Esophagus muscularis mucosa (tissue), 4 donors: ENCODE data around the gene CPA4. TPM values are rescaled to one million over a fixed set of nuclear protein-coding genes. Genes with fewer than 3 reads are reported as not detected.

Experiments
- DNase-seq: peaks from one replicate; pipeline ENCODE4 v3.0.0-alpha.2; 2017; ENCODE audit errors: extremely low spot score
- H3K27ac ChIP-seq, 4 donors: fragments of 200-600 bp; sonication (generic); replicated peaks in 1 of 4; 1 replicate in 3 of 4; 2 replicates in 1 of 4; pipeline ENCODE4 v1.5.1; 2016 to 2019; ENCODE audit warnings: mild to moderate bottlenecking in 1 of 4
- H3K27me3 ChIP-seq, 4 donors: fragments of 200-600 bp; sonication (generic); one replicate each; pipeline versions ENCODE4 v1.5.1 to v1.6.0; 2016 to 2019
- H3K36me3 ChIP-seq, 4 donors: fragments of 200-600 bp; sonication (generic); one replicate each; pipeline ENCODE4 v1.5.1; 2016 to 2019
- H3K4me1 ChIP-seq, 4 donors: fragments of 200-600 bp; sonication (generic); one replicate each; pipeline ENCODE4 v1.5.1; 2016 to 2019
- H3K4me3 ChIP-seq, 4 donors: fragments of 200-600 bp; sonication (generic); 1 replicate in 2 of 4; 2 replicates in 2 of 4; pipeline ENCODE4 v1.5.1; 2016 to 2019; ENCODE audit warnings: mild to moderate bottlenecking in 4 of 4, moderate library complexity in 1 of 4
- H3K9me3 ChIP-seq, 4 donors: fragments of 200-600 bp; sonication (generic); 1 replicate in 3 of 4; 2 replicates in 1 of 4; pipeline ENCODE4 v1.5.1; 2016 to 2019
- EP300 ChIP-seq: sonication (generic); formaldehyde crosslinking; IDR thresholded peaks from one replicate; pipeline ENCODE4 v1.6.1; 2017; ENCODE audit warnings: antibody characterized with exemption
- POLR2A ChIP-seq: fragments of 450-650 bp; IDR thresholded peaks from one replicate; pipeline ENCODE4 v1.6.1; 2017; ENCODE audit warnings: antibody characterized with exemption, moderate library complexity, mild to moderate bottlenecking, low read depth
- POLR2AphosphoS5 ChIP-seq, 2 donors: sonication (generic); formaldehyde crosslinking; IDR thresholded peaks; one replicate each; pipeline ENCODE4 v1.6.1; 2017; ENCODE audit warnings: antibody characterized with exemption in 2 of 2
- WGBS: methylation state at CpG from one replicate; pipeline ENCODE4 v1.1.5; 2018; 5-methylcytosine and 5-hydroxymethylcytosine counted together
- intact Hi-C: fragments of 100-400 bp; cut with DNase I; formaldehyde crosslinking; loops from one replicate; pipeline ENCODE4 v1.15.1; 2023
- total RNA-seq, 4 donors: library from RNA; depleted of rRNA; stranded (reverse); fragments of >200 nt; gene quantifications; one replicate each; pipeline versions ENCODE4 v1.1.0 to v1.2.1, GENCODE V29; 2016
- TF ChIP-seq, protein P1 (sequence below), 3 experiments: fragments of 200-600 bp in 2 of 3; fragments of 450-650 bp in 1 of 3; sonication (generic) in 2 of 3; IDR thresholded peaks; one replicate each; pipeline ENCODE4 v1.5.1; 2017 to 2019; ENCODE audit warnings: antibody characterized with exemption in 3 of 3, mild to moderate bottlenecking in 2 of 3, moderate library complexity in 1 of 3

The CPA4 gene
- total RNA-seq, 4 donors from 2014 or later, result not detected

DNA sequence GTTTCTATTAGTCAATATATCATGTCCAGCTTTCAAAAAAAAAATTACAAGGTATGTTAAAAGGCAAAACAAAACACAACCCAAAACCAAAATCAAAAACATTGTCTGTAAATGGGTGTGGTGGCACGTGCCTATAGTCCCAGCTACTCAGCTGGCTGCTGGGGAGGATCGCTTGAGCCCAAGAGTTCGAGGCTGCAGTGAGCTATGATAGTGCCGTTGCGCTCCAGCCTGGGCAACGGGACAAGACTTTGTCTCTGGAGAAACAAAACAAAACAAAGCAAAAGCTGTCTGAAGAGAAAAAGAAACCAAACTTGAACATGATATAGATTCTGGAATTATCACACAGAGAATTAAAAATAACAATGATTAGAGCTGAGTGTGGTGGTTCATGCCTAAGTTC is 41.3 kb downstream of the CPA4 start:
- intact Hi-C loops, result no loop called here

DNA sequence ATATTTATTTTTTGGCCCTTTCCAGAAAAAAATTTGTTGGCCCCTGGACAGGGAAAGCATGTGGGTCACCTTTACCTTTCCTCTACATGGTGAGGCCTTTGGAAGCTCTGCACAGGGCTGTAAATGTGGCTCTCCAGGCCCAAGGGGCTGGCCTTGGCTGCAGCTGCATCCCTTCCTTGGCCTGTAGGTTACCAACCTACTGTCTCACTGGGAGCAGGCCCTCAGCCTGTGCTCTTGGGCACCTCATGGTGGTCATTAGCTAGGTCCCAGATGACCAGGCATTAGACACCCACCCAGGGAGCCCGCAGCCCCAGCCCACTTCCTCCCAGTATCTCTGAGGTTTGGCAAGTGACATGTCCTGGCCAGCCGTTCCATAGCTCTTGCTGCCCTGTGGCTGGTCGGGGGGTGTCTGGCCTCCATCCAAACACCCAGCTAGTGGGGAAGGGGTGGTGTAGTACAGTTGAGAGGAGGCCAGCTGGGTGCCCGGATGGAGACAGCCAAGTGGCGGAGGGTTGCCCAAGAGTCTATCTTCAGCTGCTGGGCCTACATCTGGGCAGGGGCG is 44.5 kb downstream of the CPA4 start:
- H3K27me3 ChIP-seq, result no peaks in the 10 kb centered on the region
- H3K27ac ChIP-seq, result no peak overlapping the region
- TF ChIP-seq, protein P1, sequence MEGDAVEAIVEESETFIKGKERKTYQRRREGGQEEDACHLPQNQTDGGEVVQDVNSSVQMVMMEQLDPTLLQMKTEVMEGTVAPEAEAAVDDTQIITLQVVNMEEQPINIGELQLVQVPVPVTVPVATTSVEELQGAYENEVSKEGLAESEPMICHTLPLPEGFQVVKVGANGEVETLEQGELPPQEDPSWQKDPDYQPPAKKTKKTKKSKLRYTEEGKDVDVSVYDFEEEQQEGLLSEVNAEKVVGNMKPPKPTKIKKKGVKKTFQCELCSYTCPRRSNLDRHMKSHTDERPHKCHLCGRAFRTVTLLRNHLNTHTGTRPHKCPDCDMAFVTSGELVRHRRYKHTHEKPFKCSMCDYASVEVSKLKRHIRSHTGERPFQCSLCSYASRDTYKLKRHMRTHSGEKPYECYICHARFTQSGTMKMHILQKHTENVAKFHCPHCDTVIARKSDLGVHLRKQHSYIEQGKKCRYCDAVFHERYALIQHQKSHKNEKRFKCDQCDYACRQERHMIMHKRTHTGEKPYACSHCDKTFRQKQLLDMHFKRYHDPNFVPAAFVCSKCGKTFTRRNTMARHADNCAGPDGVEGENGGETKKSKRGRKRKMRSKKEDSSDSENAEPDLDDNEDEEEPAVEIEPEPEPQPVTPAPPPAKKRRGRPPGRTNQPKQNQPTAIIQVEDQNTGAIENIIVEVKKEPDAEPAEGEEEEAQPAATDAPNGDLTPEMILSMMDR (IDR thresholded peaks at IDR 0.05), result no peak
- no peak for TF ChIP-seq EP300
- no peaks in the 10 kb centered on the region for H3K36me3 ChIP-seq
- WGBS, result 72% methylated on average over 5 of the region's 6 CpGs
- H3K9me3 ChIP-seq, result no peaks in the 10 kb centered on the region
- DNase-seq, result no peak
- peaks cover 0 to 8% (median 2%) of the 10 kb centered on the region in 4 donors for H3K4me1 ChIP-seq
- H3K4me3 ChIP-seq, result no peak overlapping the region
- intact Hi-C loops, result no loop called here

More for the DNA sequence above, 41.3 kb downstream of the CPA4 start:
- no peak for TF ChIP-seq POLR2AphosphoS5 (IDR thresholded peaks at IDR 0.05)
- TF ChIP-seq, protein P1 (IDR thresholded peaks at IDR 0.05), result no peak
- no peak for TF ChIP-seq POLR2A
- TF ChIP-seq EP300, result no peak
- peaks cover 0 to 8% (median 2%) of the 10 kb centered on the region in 4 donors for H3K4me1 ChIP-seq
- no peak overlapping the region for H3K4me3 ChIP-seq
- H3K27ac ChIP-seq, result no peak overlapping the region
- no peaks in the 10 kb centered on the region for H3K36me3 ChIP-seq
- no peak for DNase-seq
- no peaks in the 10 kb centered on the region for H3K9me3 ChIP-seq
- 37% methylated on average over 6 of the region's 6 CpGs for WGBS
- H3K27me3 ChIP-seq, result no peaks in the 10 kb centered on the region

DNA sequence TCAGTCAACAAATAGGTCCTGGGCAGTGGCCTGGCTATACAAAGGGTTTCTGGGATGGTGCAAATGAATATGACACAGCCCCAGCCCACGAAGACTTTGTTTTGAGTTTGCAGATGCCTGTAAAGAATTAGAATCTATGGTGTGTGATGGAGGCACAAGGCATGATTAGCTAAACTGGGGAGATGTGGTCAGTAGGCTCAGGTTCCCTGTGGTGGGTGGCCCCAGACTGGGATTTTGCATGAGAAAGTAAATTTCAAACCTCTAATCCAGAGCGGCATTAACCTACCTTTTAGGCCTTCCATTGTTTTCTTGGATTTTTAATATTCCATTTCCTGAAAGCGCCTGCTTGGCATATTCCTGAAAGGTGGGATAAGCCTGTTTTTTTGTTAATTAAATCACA is 45.3 kb downstream of the CPA4 start:
- no peak for DNase-seq
- H3K27ac ChIP-seq, result no peak overlapping the region
- H3K27me3 ChIP-seq, result no peaks in the 10 kb centered on the region
- WGBS, result 93% methylated on average over 3 of the region's 3 CpGs
- peaks cover 0 to 8% (median 2%) of the 10 kb centered on the region in 4 donors for H3K4me1 ChIP-seq
- H3K36me3 ChIP-seq, result no peaks in the 10 kb centered on the region
- TF ChIP-seq EP300, result no peak
- no peak for TF ChIP-seq POLR2A
- intact Hi-C loops, result no loop called here
- H3K9me3 ChIP-seq, result no peaks in the 10 kb centered on the region
- H3K4me3 ChIP-seq, result no peak overlapping the region

DNA sequence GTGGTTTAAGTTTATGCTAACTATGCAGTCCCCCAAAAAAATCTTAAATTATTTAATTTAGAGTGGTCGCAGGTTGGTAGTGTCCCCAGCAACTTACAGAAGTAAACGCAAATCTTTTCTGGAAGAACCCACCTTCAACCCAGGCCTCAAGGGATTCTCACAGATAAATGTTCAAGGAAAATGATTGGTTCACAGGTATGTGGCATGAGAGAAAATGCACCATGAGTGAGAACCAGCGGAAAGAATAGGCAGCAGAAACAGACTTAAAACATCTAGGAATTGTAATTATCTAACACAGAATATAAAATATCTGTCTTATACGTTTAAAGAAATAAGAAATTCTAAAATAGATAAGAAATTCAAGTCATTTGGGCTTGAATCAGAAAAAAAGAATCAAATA is 48.9 kb downstream of the CPA4 start:
- Histone ChIP-seq H3K27me3 (no peaks in the 10 kb centered on the region), H3K4me1 (no peaks in the 10 kb centered on the region), H3K36me3 (no peaks in the 10 kb centered on the region), H3K4me3 (no peak overlapping the region), H3K27ac (no peak overlapping the region), H3K9me3 (no peaks in the 10 kb centered on the region)
- TF ChIP-seq EP300 (no peak), POLR2A (no peak), POLR2AphosphoS5 (IDR thresholded peaks at IDR 0.05) (no peak)
- TF ChIP-seq, protein P1 (IDR thresholded peaks at IDR 0.05), result no peak
- intact Hi-C loops, result no loop called here
- WGBS, result 93% methylated on average over 4 of the region's 4 CpGs
- DNase-seq, result no peak

DNA sequence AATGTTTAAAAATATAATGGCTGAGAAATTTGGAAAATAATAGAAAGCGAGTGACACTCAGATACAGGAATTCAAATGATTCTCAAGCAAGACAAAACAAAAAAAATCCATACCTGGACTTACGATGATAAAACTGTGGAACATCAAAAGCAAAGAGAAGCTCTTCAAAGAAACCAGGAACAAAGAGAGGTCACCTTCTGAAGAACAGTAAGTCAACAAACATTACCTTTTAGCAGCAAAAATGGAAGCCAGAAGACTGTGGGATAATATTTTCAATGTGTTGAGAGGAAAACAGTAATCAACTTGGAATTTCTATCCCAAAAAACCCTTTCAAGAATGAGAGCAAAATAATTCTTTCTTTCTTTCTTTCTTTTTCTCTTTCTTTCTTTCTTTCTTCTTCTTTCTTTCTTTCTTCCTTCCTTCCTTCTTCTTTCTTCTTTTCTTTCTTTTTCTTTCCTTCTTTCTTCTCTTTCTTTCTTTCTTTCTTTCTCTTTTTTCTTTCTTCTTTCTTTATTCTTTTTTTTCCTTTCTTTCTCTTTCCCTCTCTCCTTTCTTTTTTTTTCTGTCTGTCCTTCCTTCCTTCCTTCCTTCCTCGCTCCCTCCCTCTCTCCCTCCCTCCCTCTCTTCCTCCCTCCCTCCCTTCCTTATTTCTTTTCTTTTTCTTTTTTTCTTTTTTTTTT is 49.9 kb downstream of the CPA4 start:
- no peak overlapping the region for H3K4me3 ChIP-seq
- DNase-seq, result no peak
- H3K27ac ChIP-seq, result no peak overlapping the region
- TF ChIP-seq POLR2A (no peak), POLR2AphosphoS5 (IDR thresholded peaks at IDR 0.05) (no peak), EP300 (no peak)
- TF ChIP-seq, protein P1 (IDR thresholded peaks at IDR 0.05), result no peak
- intact Hi-C loops, result no loop called here
- no peaks in the 10 kb centered on the region for H3K4me1 ChIP-seq
- H3K36me3 ChIP-seq, result no peaks in the 10 kb centered on the region
- H3K27me3 ChIP-seq, result no peaks in the 10 kb centered on the region
- WGBS, result 94% methylated on average over 3 of the region's 3 CpGs
- H3K9me3 ChIP-seq, result no peaks in the 10 kb centered on the region
